Nephron progenitor cell (in vitro differentiated cells): Measurements from ENCODE around the gene CTNNBL1.
"Not testable (repeated sequence)": the region's sequence is repeated elsewhere in the genome, so short reads cannot be mapped to it uniquely, and the experiment has no call there.

Experiments
- DNase-seq: peaks from one replicate; pipeline ENCODE4 v3.0.0; 2021
- H3K27ac Mint-ChIP-seq: 2 replicates; pipeline ENCODE4 v1.8.0; 2021; ENCODE audit warnings: mild to moderate bottlenecking, moderate library complexity, mixed read lengths
- H3K27me3 Mint-ChIP-seq: 2 replicates; pipeline ENCODE4 v1.8.0; 2021; ENCODE audit warnings: mild to moderate bottlenecking, low read depth, mixed read lengths; ENCODE audit not compliant: poor library complexity
- H3K36me3 Mint-ChIP-seq: 2 replicates; pipeline ENCODE4 v1.8.0; 2021; ENCODE audit warnings: low read depth, mixed read lengths
- H3K4me1 Mint-ChIP-seq: 2 replicates; pipeline ENCODE4 v1.8.0; 2021; ENCODE audit warnings: mixed read lengths
- H3K4me3 Mint-ChIP-seq: 2 replicates; pipeline ENCODE4 v1.8.0; 2021; ENCODE audit warnings: mild to moderate bottlenecking, moderate library complexity, mixed read lengths
- H3K9me3 Mint-ChIP-seq: 2 replicates; pipeline ENCODE4 v1.8.0; 2021; ENCODE audit warnings: mild to moderate bottlenecking, moderate library complexity, mixed read lengths
- CTCF ChIP-seq: fragments of 200-600 bp; sonication (generic); IDR thresholded peaks from 2 replicates; pipeline ENCODE4 v1.5.0; 2021; ENCODE audit warnings: antibody characterized with exemption

The CTNNBL1 gene

DNA sequence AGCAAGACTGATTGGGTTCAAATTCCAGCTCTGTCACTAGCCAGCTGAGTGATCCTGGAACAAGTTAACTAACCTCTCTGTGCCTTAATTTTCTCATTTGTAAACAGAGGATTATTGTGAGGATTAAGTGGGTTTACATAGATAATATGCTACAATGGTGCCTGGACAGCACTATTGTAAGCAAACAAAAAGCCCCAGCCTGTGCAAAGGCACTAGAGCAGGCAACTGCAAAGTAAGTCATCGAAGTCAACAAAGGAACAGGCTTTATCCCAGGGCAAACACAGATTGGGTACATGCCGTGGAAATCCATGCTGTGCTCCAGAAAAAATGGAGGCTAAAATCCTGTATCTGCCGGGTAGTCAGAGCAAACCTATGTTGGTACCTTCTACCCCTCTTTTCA is 43.2 kb upstream of the CTNNBL1 start:
- no peaks in the 10 kb centered on the region for H3K9me3 Mint-ChIP-seq
- no peak overlapping the region for H3K27ac Mint-ChIP-seq
- TF ChIP-seq CTCF: no peak
- no peak for DNase-seq
- peaks cover 21% of the 10 kb centered on the region for H3K27me3 Mint-ChIP-seq
- H3K36me3 Mint-ChIP-seq: no peaks in the 10 kb centered on the region
- H3K4me3 Mint-ChIP-seq: no peak overlapping the region
- H3K4me1 Mint-ChIP-seq: no peaks in the 10 kb centered on the region

- Mint-ChIP-seq H3K9me3 (no peaks in the 10 kb centered on the region), H3K4me3 (no peak overlapping the region), H3K4me1 (no peaks in the 10 kb centered on the region), H3K36me3 (no peaks in the 10 kb centered on the region), H3K27ac (no peak overlapping the region), H3K27me3 (peaks cover 9% of the 10 kb centered on the region)
- peak; percentile 21 for DNase-seq
- peak; percentile 28 for TF ChIP-seq CTCF
These were observed 41.9 kb upstream of the CTNNBL1 start for GRCh38 chr20:37651932-37652331.

GRCh38 chr20:37656945-37657344 is 36.9 kb upstream of the CTNNBL1 start:
- Mint-ChIP-seq H3K4me1 (no peaks in the 10 kb centered on the region), H3K27me3 (no peaks in the 10 kb centered on the region), H3K9me3 (no peaks in the 10 kb centered on the region), H3K4me3 (no peak overlapping the region), H3K27ac (no peak overlapping the region), H3K36me3 (no peaks in the 10 kb centered on the region)
- TF ChIP-seq CTCF: no peak
- DNase-seq: no peak

DNA sequence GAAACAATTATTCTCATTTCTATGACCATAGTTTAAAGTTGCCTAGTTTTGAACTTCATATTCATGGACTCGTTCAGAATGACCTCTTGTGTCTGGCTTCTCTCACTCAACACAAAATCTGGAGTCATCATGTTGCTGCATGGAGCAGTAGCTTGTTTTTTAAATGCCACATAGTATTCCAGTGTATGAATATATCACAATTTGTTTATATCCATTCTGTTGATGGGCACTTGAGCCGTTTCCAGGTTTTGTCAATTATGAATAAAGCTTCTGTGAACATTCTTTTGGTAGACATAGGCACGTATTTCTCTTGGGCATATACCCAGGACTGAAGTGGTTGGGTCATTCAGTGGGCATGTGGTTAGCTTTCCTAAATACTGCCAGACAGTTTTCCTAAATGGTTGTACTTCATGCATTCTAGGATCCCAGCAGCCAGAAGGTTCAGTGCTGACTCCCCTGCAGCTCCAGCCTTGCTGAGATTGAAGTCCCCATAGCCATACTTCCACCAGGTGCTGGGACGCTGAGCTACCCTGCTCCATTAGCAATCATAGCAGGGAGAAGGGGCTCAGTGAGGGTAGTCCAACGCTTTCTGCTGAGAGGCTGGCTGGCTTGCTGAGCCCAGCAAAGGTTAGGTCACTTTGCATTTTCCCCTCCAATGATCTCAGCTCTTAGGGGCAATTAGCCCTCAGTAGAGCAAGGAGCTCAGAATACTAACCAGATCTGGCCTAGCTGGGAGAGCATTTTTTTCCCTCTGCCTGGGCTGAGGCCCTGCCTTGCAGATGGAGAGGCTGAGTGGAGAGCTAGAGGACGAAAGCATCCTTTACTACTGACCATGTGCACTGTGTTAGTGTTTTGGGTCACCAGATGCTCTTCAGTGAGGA is 35.7 kb upstream of the CTNNBL1 start:
- Mint-ChIP-seq H3K36me3 (no peaks in the 10 kb centered on the region), H3K27ac (no peak overlapping the region), H3K27me3 (no peaks in the 10 kb centered on the region)

DNA sequence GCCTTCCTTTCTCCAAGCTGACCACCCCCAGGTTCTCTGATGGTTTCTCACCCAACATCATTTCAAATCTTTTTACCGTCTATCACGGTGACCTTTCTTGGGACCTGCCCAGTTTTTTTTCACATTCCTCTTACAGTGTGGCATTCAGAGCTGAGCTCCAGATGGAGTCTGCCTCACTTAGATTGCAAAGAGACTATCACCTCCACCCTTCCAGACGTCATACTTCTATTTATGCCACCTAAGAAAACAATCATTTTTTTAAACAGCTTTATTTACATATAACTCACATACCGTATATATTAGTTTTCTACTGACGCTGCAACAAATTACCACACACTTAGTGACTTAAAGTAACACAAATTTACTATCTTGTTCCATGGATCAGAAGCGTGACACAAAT is 32.3 kb upstream of the CTNNBL1 start:
- DNase-seq: no peak
- peaks cover 7% of the 10 kb centered on the region for H3K9me3 Mint-ChIP-seq
- no peak overlapping the region for H3K27ac Mint-ChIP-seq
- H3K36me3 Mint-ChIP-seq: no peaks in the 10 kb centered on the region
- peaks cover 3% of the 10 kb centered on the region for H3K27me3 Mint-ChIP-seq
- no peak for TF ChIP-seq CTCF
- no peaks in the 10 kb centered on the region for H3K4me1 Mint-ChIP-seq
- H3K4me3 Mint-ChIP-seq: no peak overlapping the region

More for the DNA sequence above, 35.7 kb upstream of the CTNNBL1 start:
- H3K4me3 Mint-ChIP-seq: no peak overlapping the region
- no peaks in the 10 kb centered on the region for H3K9me3 Mint-ChIP-seq
- no peaks in the 10 kb centered on the region for H3K4me1 Mint-ChIP-seq
- no peak for DNase-seq
- TF ChIP-seq CTCF: no peak

- TF ChIP-seq CTCF: no peak
- Mint-ChIP-seq H3K36me3 (no peaks in the 10 kb centered on the region), H3K4me1 (no peaks in the 10 kb centered on the region), H3K27me3 (peaks cover 3% of the 10 kb centered on the region), H3K9me3 (peaks cover 12% of the 10 kb centered on the region), H3K4me3 (no peak overlapping the region), H3K27ac (no peak overlapping the region)
- DNase-seq: no peak
These were observed 31.5 kb upstream of the CTNNBL1 start for GRCh38 chr20:37662308-37662707.

- not testable (repeated sequence) for H3K4me3 Mint-ChIP-seq, H3K4me1 Mint-ChIP-seq, DNase-seq, H3K36me3 Mint-ChIP-seq, H3K27ac Mint-ChIP-seq, H3K27me3 Mint-ChIP-seq
- peaks cover 12% of the 10 kb centered on the region for H3K9me3 Mint-ChIP-seq
These were observed 29.2 kb upstream of the CTNNBL1 start for GRCh38 chr20:37664595-37664994.
